AG09319 (cell line): ENCODE measurements around the gene FMNL2.

Experiments used
- DNase-seq: peaks from one replicate; pipeline ENCODE4 v3.0.0-alpha.2; 2010; ENCODE audit warnings: low read depth; ENCODE audit errors: extremely low read depth
- CTCF ChIP-seq: IDR thresholded peaks from 2 replicates; pipeline ENCODE4 v1.5.1; 2011; ENCODE audit warnings: low read depth, mild to moderate bottlenecking, inconsistent platforms, low read length, moderate library complexity

Gene FMNL2

GRCh38 chr2:152458441-152458940 lies 123.5 kb downstream of the FMNL2 start:
- no peak for TF ChIP-seq CTCF
- no peak for DNase-seq

DNA sequence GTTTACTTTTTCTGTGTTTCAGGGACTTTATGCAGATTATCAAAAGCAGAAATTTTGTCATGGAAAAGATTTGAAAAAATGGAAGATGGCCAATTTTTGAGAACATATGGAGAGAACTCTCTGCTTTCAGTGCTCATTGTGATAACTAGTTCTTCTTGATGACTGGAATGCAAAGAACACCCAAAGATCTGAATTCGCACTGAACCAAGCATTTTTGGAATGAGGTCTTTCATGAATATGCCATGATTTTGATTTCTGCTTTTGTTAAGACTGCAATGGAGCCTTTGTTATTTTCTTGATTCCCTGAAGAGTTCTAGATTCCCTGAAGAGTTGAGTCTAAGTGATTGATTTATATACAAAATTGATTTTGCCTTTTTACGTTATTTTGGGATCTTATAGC lies 124.1 kb downstream of the FMNL2 start:
- DNase-seq: no peak
- TF ChIP-seq CTCF: no peak

DNA sequence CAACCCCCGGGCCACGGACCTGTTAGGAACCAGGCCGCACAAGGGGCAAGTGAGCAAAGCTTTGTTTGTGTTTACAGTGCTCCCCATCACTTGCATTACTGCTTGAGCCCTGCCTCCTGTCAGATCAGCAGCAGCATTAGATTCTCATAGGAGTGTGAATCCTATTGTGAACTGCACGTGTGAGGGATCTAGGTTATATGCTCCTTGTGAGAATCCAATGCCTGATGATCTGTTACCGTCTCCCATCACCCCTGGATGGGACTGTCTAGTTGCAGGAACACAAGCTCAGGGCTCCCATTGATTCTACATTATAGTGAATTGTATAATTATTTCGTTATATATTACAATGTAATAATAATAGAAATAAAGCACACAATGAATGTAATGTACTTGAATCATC lies 125.6 kb downstream of the FMNL2 start:
- no peak for DNase-seq
- no peak for TF ChIP-seq CTCF

DNA sequence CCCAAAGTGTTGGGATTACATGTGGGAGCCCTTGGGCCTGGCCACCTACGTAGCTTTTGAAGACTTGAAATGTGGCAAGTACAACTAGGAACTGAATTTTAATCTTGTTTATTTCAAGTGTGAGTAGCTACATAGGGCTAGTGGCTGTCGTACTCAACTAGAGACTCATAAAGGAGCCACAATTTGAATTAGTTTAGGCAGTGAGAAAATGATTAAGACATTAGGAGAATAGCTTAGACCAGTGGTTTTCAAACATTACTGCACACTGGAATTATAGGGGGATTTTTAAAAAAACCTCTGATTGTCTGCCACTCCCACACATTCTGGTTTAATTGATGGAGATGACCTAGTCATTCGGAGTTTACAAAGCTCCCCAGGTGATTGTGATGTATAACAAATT lies 127.1 kb downstream of the FMNL2 start:
- TF ChIP-seq CTCF: no peak
- DNase-seq: no peak

- no peak for TF ChIP-seq CTCF
- DNase-seq: no peak
Observed at GRCh38 chr2:152462779-152463178, 127.8 kb downstream of the FMNL2 start.

DNA sequence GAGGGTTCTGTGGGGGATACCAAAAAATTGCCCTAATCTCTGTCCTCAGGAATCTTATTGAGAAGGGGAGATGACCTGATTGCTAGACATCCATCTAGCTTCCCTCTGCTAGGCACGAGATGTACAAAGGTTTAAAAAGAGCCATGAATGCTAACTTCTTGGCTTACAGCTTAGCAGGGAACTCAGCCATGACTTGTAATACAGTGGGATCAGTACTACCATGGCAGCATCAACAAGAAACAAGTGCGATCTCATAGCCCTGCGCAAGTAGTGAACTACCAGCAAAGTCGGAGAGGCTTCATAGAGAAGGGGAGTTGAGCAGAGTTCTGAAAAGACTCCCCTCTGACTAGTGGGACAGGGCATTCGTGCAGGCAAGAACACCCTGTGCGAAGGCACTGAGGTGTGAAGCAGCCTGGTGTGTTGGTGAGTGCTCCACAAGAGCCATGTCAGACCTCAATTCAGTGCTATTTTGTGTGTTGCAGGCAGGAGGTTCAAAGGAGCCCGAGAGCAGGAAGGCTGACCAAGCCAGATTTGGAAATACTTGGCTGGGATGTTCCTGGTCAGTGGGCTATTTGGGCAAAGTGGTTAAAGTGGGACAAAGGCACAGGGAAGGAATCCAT lies 130.0 kb downstream of the FMNL2 start:
- no peak for TF ChIP-seq CTCF
- no peak for DNase-seq

- no peak for TF ChIP-seq CTCF
- no peak for DNase-seq
Observed at GRCh38 chr2:152465541-152465940, 130.6 kb downstream of the FMNL2 start.
